UCSD-AML1 (cell line): ENCODE measurements around the gene IFIT1.
"Not testable (repeated sequence)": the region's sequence is repeated elsewhere in the genome, so short reads cannot be mapped to it uniquely, and the experiment has no call there.

Experiments
- DNase-seq: peaks from one replicate; lab custom pipeline; 2025; ENCODE audit not compliant: unreplicated experiment; lab: John Stamatoyannopoulos, UW

Gene IFIT1

DNA sequence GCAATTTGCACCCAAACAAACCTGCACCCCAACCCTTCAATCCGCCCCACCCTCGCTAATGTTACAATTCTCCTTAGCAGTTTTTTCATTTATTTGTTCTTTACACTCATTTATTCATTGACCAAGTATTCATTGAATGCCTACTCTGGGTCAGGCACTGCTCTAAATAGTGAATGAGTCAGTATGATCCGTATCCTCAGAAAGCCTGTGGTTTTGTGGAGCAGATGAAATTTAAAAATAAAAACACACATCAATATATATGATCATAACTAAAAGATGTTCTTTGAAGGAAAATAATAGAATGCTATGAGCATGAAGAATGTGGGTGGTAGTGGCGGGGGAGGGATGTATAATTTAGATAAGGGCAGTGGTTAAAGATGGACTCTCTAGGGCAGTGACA, 35.2 kb downstream of the IFIT1 start:
- DNase-seq: no peak

- no peak for DNase-seq
Measured at GRCh38 chr10:89428877-89429276, 36.5 kb downstream of the IFIT1 start.

DNA sequence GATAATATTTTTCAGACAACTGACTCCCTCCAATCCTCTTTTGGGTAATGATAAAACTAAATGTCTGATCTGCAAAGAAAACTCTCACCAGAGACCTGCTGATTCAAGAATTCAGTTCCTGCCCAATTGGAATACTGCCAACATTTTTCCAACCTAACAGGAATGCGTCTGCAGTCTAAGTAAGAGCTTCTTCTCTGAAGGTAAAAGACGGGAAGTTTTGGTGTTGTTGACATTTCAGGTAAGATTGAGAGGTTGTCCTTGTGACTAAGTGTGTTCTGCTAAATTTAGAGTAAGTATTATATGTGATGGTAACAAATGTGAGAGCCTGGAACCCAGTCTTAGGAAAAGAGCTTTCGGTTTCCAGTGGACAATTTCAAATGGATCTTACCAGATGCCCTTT, 39.6 kb downstream of the IFIT1 start:
- DNase-seq: no peak

DNA sequence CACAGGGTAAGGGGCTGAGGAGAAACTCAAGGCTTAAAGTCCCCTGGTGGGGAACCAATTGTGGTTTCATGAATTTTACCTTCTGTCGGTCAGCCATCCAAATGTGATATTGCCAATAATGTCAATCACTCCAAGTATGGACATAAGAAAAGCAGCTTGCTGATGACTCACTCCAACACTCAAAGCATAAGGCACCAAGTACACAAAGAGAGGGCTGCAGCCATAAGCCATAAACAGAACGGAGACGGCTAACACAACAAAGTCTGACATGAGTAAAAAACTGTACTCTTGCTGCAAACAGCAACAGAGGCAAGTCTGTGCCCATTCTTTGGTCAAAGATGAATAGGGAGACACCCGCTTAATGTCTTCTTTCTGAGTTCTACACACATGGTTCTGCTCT, 46.1 kb downstream of the IFIT1 start:
- no peak for DNase-seq

DNA sequence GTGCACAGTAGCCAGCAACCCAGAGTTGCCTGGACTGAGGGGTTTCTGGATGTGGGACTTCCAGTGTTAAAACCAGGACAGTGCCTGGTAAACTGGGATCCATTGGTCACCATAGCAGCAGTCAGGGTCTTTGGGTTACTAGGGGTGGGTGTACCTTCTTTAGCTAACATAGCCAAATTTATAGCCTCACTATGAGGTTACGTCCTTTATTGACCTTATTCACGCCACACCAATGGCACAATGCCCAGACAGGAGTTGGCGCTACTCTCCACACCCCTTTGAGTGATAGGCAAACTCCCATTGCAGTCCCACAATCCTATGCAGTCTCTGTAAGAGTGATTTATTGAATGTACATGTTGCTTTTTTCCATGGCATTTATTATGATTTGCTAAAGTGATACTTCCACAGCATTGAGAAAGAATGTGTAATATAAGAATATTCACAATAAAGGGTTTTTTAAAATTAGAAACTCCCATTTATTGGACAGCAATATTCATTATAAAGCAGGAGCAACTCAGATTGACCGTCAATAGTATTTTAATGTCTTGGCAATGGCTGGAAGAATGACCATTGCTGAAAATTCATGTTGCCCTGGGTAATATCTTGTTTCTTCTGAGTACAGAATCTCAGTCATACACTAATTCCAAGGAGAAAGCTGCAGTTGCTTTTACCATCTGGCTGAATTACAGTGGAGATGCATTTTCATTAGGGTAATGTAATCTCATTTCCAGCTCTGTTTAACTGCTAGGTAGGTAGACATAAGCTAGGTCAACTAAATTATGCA, 48.0 kb downstream of the IFIT1 start:
- DNase-seq: no peak

DNA sequence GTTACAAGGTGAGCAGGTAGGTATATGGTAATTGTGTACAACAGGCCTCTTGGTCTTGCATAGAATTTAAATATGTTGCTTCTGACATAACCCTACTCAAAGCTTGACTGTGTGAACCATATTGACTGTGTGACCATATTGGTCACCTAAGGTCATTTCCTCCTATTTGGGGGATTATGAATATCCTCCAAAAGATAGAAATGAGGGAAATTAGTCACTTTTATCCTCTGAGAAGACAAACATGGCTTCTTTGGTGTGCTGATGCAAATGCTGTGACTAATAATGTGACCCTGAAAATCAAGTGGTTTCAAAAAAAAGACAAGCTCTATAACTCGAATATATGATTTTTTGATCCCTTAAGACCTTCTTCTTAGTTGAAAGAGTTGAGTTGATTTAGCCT, 49.9 kb downstream of the IFIT1 start:
- DNase-seq: no peak

DNA sequence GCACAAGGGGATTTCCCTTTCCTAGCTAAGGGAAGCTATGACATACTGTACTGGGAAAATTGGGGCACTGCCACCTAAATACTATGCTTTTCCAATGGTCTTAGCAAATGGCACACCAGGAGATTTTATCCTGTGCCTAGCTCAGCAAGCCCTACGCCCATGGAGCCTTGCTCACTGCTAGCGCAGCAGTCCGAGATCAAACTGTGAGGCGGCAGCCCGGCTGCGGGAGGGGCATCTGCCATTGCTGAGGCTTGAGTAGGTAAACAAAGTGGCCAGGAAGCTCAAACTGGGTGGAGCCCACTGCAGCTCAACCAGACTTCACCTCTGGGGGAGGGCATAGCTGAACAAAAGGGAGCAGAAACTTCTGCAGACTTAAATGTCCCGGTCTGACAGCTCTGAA, 52.4 kb downstream of the IFIT1 start:
- DNase-seq: not testable (repeated sequence)

- DNase-seq: no peak
Measured at GRCh38 chr10:89450901-89451300, 58.5 kb downstream of the IFIT1 start.

- no peak for DNase-seq
Measured at GRCh38 chr10:89452193-89452592, 59.8 kb downstream of the IFIT1 start.

DNA sequence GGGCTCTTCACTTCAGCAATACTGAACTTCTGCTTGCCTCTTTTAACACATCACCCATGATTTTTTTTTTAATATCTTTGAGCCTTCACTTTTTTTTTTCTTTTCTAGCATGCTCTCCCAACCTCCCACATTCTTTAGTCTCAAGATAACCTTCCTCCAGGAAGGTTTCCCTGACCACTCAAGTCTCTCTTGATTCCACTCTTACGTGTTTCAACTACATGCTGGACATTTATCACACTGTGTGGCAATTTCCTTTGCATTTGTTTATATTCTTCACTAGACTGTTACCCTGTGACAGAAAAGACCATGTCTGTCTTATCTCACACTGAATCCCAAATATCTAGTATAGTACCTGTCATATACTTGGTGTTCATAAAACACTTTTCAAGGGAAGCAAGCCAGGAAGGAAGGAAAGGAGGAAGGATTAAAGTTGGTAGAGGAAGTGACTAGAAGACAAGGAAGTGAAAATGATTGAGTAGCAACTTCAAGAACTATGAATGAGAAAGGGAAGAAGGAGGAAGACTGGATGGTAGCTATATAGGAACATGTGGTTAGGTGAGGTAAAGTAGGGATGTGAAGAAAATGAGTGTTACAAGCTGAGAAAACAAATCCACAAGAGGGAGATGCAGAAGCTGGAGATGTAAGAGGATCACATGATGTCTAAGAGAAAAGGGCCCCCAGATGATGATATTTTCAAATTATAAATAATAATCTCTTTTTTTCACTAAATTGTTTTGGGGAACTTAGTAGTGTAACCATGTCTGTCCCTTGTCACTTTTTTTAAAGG, 62.3 kb downstream of the IFIT1 start:
- DNase-seq: no peak
